Cardiac muscle cell (in vitro differentiated cells and primary cell): ENCODE data around the gene NF2. TPM values are rescaled to one million over a fixed set of nuclear protein-coding genes. Genes with fewer than 3 reads are reported as not detected.

ENCODE experiments used
- DNase-seq, 2 donors: peaks; one replicate each; pipeline versions ENCODE4 v3.0.0 to v3.0.0-alpha.2; 2010 to 2017; ENCODE audit warnings: low read depth in 1 of 2, low spot score in 1 of 2
- H3K27ac ChIP-seq: fragments of 200-600 bp; sonication (generic); 2 replicates; pipeline ENCODE4 v1.5.1; 2016
- H3K27me3 ChIP-seq: fragments of 200-600 bp; sonication (generic); 2 replicates; pipeline ENCODE4 v1.6.0; 2016; ENCODE audit warnings: control low read depth
- H3K36me3 ChIP-seq: fragments of 200-600 bp; sonication (generic); 2 replicates; pipeline ENCODE4 v1.5.1; 2016; ENCODE audit warnings: control low read depth
- H3K4me1 ChIP-seq: fragments of 200-600 bp; sonication (generic); 2 replicates; pipeline ENCODE4 v1.8.1; 2017; ENCODE audit warnings: low read depth, mild to moderate bottlenecking, mixed run types
- H3K4me3 ChIP-seq: fragments of 200-600 bp; sonication (generic); 2 replicates; pipeline ENCODE4 v1.5.1; 2016; ENCODE audit warnings: mild to moderate bottlenecking
- H3K9me3 ChIP-seq: fragments of 200-600 bp; sonication (generic); 2 replicates; pipeline ENCODE4 v1.5.1; 2017; ENCODE audit warnings: low read depth, mild to moderate bottlenecking, control low read depth
- CTCF ChIP-seq: IDR thresholded peaks from 2 replicates; pipeline ENCODE4 v1.5.1; 2012; ENCODE audit warnings: low read depth, mild to moderate bottlenecking, low read length
- polyA plus RNA-seq: library from polyadenylated mRNA; unstranded; fragments of >200 nt; fragmentation: Nextera tagmentation; extraction: Ambion mirVana; gene quantifications from 2 replicates; pipeline ENCODE4 v1.2.1, GENCODE V29; 2016
- total RNA-seq: library from RNA; depleted of rRNA; stranded (reverse); fragments of >200 nt; gene quantifications from 2 replicates; pipeline ENCODE4 v1.2.3, GENCODE V29; 2016

The NF2 gene
- total and polyA plus RNA-seq, 2 experiments from 2014 or later: 32.8 to 40.2 TPM

- Histone ChIP-seq H3K27me3 (no peaks in the 10 kb centered on the region), H3K9me3 (no peaks in the 10 kb centered on the region), H3K4me3 (no peak overlapping the region), H3K27ac (no peak overlapping the region), H3K36me3 (peaks cover 13% of the 10 kb centered on the region), H3K4me1 (peaks cover 7% of the 10 kb centered on the region)
- DNase-seq: no peak
- TF ChIP-seq CTCF: no peak
Measured at GRCh38 chr22:29567338-29567737, 36.1 kb upstream of the NF2 start.

DNA sequence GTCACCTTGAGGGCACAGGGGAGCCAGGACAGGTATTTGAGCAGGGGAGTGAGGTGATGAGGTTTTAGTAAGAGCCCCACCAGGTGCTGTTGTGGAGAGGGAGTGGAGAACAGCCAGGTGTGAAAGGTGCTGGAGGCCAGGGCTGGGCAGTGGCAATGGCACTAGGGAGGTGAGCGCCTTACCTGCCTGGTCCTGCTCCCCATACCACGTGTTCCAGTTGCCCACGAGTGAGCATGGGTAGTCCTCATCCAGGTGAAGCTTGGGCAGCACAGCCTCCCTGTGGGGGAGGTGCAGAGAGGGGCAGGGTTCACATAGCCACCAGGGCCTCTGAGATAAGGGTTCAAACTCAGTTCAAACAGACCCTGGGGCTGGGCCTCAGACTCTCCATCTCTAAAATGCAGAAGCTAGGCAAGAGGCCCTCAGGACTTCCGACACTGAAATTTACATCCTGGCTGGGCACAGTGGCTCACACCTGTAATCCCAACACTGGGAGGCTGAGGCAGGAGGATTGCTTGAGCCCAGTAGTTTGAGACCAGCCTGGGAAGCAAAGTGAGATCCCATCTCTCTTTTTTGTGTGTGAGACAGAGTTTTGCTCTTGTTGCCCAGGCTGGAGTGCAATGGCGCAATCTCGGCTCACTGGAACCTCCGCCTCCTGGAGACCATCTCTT is 34.3 kb upstream of the NF2 start:
- Histone ChIP-seq H3K4me1 (no peaks in the 10 kb centered on the region), H3K27ac (no peak overlapping the region), H3K27me3 (no peaks in the 10 kb centered on the region), H3K9me3 (no peaks in the 10 kb centered on the region), H3K36me3 (peaks cover 13% of the 10 kb centered on the region), H3K4me3 (no peak overlapping the region)
- DNase-seq: no peak
- no peak for TF ChIP-seq CTCF

DNA sequence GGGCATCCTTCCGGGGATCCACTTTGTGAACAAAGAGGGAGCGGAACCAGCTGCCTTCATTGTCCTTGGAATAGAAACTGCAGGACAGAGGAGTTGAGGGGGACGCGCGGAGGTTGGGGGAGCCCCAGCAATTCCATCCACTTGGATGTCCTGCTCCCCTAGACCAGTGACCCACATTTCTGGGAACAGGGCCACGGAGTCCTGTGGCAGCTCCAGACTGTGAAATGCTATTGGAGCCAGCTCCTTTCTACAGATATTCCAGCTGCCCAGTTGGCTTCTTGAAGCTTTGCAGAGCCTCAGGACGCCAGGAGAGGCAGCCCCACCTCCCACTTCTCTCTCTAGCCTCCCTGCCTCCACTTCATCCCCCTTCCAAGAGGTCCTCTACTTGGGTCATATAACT is 33.0 kb upstream of the NF2 start:
- Histone ChIP-seq H3K27me3 (no peaks in the 10 kb centered on the region), H3K27ac (no peak overlapping the region), H3K36me3 (peaks cover 13% of the 10 kb centered on the region), H3K9me3 (no peaks in the 10 kb centered on the region), H3K4me1 (no peaks in the 10 kb centered on the region), H3K4me3 (no peak overlapping the region)
- no peak for TF ChIP-seq CTCF
- DNase-seq: no peak

DNA sequence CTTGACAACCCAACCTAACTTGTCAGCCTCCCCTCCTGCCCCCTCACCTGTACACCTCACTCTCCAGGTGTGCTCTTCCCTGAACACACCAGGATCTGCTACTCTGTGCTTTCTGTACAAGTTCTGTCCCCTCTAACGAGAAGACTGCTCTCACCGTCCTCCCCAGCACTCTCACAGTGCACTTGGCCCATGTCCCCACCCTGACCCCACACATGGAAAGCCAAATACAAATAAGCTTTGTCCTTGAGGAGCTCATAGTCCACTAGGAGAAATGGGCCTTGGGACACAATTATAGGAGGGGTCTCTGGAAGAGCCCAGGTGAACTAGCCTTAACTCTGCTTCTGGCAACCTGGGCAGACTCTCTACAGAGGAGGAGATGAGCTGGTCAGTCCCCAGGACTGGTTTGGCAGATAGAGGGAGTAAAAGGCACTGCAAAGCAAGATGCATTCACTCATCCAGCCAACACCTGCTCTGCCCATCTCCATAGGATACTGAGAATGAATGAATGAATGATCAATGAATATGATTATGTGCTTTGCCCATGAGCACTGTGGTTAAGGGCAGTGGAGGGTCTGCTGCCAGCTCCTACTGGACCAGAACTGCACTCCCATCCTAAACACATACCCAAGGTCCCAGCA is 32.4 kb upstream of the NF2 start:
- Histone ChIP-seq H3K36me3 (peaks cover 13% of the 10 kb centered on the region), H3K9me3 (no peaks in the 10 kb centered on the region), H3K4me1 (no peaks in the 10 kb centered on the region), H3K4me3 (no peak overlapping the region), H3K27me3 (no peaks in the 10 kb centered on the region), H3K27ac (no peak overlapping the region)
- DNase-seq: no peak
- TF ChIP-seq CTCF: no peak

DNA sequence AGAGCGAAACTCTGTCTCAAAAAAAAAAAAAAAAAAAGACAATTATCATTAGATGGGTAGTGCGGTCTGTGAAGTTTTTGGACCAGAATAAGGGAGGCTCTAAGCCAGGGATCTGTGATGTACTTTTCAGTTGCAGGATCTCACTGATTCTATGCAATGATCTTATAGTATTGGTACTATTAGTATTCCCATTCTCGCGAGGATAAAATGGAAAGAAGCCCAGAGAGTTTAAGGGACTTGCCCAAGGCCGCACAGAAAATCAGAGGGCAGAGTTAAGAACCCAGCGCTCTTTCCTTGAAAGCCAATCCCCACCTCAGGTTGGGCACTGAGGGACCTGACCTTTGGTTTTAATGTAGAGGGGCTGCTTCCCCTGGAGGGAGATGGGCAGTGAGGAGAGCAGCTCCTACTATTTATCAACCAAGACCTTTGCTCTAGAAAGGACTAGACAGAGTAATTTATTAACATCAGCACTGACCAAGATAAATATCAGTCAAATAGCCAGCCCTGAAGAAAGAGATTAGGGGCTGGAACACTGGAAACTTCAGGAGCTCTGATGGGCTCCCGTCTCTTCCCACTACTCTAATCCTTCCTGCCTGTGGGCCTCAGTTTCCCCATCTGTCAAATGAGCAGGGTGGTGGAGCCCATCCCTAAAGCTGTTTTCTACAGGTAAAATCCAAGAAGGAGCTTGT is 28.5 kb upstream of the NF2 start:
- Histone ChIP-seq H3K36me3 (no peaks in the 10 kb centered on the region), H3K4me3 (no peak overlapping the region), H3K27me3 (no peaks in the 10 kb centered on the region), H3K9me3 (no peaks in the 10 kb centered on the region), H3K27ac (no peak overlapping the region), H3K4me1 (no peaks in the 10 kb centered on the region)
- DNase-seq: no peak
- no peak for TF ChIP-seq CTCF
